Fibroblast of mammary gland (primary cell): Measurements from ENCODE around the gene SLX4IP.

Source experiments
- DNase-seq: peaks from one replicate; pipeline ENCODE4 v3.0.0-alpha.2; 2010; ENCODE audit warnings: low read depth
- H3K4me3 ChIP-seq: 2 replicates; pipeline ENCODE4 v1.5.1; 2011; ENCODE audit warnings: low read depth, mild to moderate bottlenecking, low read length, moderate library complexity; ENCODE audit not compliant: control insufficient read depth
- CTCF ChIP-seq: conservative IDR thresholded peaks from 2 replicates; pipeline ENCODE4 v1.5.1; 2011; ENCODE audit warnings: low read depth, low read length, inconsistent platforms; ENCODE audit not compliant: control insufficient read depth, insufficient read depth

Gene SLX4IP

GRCh38 chr20:10661261-10661660 is 226.2 kb downstream of the SLX4IP start:
- no peak overlapping the region for H3K4me3 ChIP-seq
- no peak for DNase-seq
- no peak for TF ChIP-seq CTCF

GRCh38 chr20:10662151-10662550 is 227.0 kb downstream of the SLX4IP start:
- TF ChIP-seq CTCF: no peak
- H3K4me3 ChIP-seq: no peak overlapping the region
- DNase-seq: no peak

GRCh38 chr20:10662661-10663458 is 227.8 kb downstream of the SLX4IP start:
- TF ChIP-seq CTCF: no peak
- no peak overlapping the region for H3K4me3 ChIP-seq
- no peak for DNase-seq

- TF ChIP-seq CTCF: no peak
- DNase-seq: no peak
- no peak overlapping the region for H3K4me3 ChIP-seq
These were observed 228.7 kb downstream of the SLX4IP start for GRCh38 chr20:10663756-10664155.

GRCh38 chr20:10665027-10665561 is 230.0 kb downstream of the SLX4IP start:
- DNase-seq: no peak
- TF ChIP-seq CTCF: no peak
- H3K4me3 ChIP-seq: no peak overlapping the region

- TF ChIP-seq CTCF: no peak
- DNase-seq: peak; percentile 47
- no peak overlapping the region for H3K4me3 ChIP-seq
These were observed 230.7 kb downstream of the SLX4IP start for GRCh38 chr20:10665791-10666190.
